Activated CD4-positive, alpha-beta memory T cell treated with anti-CD3 and anti-CD28 coated beads, Interleukin-2, amount 10 ng/mL, durations not matched to agents 7 days and 5 days (primary cell): ENCODE results near the gene KIF21B. TPM values are rescaled to one million over a fixed set of nuclear protein-coding genes. Genes with fewer than 3 reads are reported as not detected.

Experiments used
- CTCF ChIA-PET: fragments of 350-600 bp; sonication (Branson Sonifier 250); formaldehyde crosslinking; loops from one replicate; lab custom pipeline; 2021; ENCODE audit warnings: antibody characterized with exemption, inconsistent platforms; lab: Charles Lee
- POLR2A ChIA-PET: fragments of 350-600 bp; sonication (Branson Sonifier 250); formaldehyde crosslinking; loops from one replicate; lab custom pipeline; 2021; ENCODE audit warnings: antibody characterized with exemption; lab: Charles Lee
- DNase-seq: peaks from one replicate; pipeline ENCODE4 v3.0.0-alpha.2; 2020
- H3K27ac Mint-ChIP-seq: one replicate; pipeline ENCODE4 v1.8.0; 2021; ENCODE audit warnings: mild to moderate bottlenecking, mixed read lengths
- H3K27me3 Mint-ChIP-seq: one replicate; pipeline ENCODE4 v1.8.0; 2021; ENCODE audit warnings: mixed read lengths
- H3K36me3 Mint-ChIP-seq: one replicate; pipeline ENCODE4 v1.8.0; 2021; ENCODE audit warnings: low read depth, mixed read lengths
- H3K4me1 Mint-ChIP-seq: one replicate; pipeline ENCODE4 v1.8.0; 2021; ENCODE audit warnings: mixed read lengths
- H3K4me3 Mint-ChIP-seq: one replicate; pipeline ENCODE4 v1.8.0; 2021; ENCODE audit warnings: mild to moderate bottlenecking, mixed read lengths
- H3K9me3 Mint-ChIP-seq: one replicate; pipeline ENCODE4 v1.8.0; 2021; ENCODE audit warnings: mixed read lengths
- total RNA-seq, 2 experiments: library from RNA; stranded (reverse); gene quantifications; one replicate each; pipeline ENCODE4 v1.2.3, GENCODE V29; 2021

KIF21B gene
- total RNA-seq, 2 experiments from 2014 or later, result 175 to 180 TPM

GRCh38 chr1:201041011-201041410, 17.5 kb upstream of the KIF21B start:
- POLR2A ChIA-PET, result interaction anchor here (1.1 to 1.9 kb wide), 4 partner anchors 19 to 75 kb away, joined by 3 to 9 read pairs (median 4); no protein-coding TSS in a partner anchor
- no peaks in the 10 kb centered on the region for H3K36me3 Mint-ChIP-seq
- no peak for DNase-seq
- H3K27me3 Mint-ChIP-seq, result peaks cover 10% of the 10 kb centered on the region
- H3K27ac Mint-ChIP-seq, result no peak overlapping the region
- H3K4me3 Mint-ChIP-seq, result no peak overlapping the region
- no peaks in the 10 kb centered on the region for H3K9me3 Mint-ChIP-seq
- CTCF ChIA-PET, result interaction anchor here (1.1 to 9.4 kb wide), 7 partner anchors 17 to 79 kb away, joined by 3 to 104 read pairs (median 5); partner anchors contain the start of gene KIF21B
- H3K4me1 Mint-ChIP-seq, result no peaks in the 10 kb centered on the region

DNA sequence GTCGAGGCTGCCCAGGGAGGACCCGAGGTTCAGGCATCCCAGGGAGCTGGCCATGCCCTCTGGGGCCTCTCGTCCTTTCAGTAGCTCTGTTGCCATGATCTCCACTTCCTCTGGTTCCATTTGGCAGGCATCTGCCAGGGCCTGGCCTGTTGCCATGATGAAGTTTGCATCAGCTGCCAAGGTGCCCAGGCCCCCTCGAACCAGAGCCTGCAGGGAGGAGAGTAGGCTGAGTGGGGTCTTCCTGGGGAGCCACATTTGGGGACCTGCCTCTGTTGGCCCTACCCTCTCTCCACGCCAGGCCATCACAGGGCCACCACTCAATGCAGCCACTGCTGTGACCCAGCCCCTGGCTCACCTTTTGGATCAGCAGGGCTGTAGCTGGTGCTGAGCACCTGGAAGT, 16.4 kb upstream of the KIF21B start:
- ChIA-PET POLR2A (interaction anchor here (1.1 to 1.8 kb wide), 3 partner anchors 20 to 68 kb away, joined by 3 to 5 read pairs (median 4); no protein-coding TSS in a partner anchor), CTCF (interaction anchor here (7.0 to 9.4 kb wide), 3 partner anchors 16 to 68 kb away, joined by 60 to 104 read pairs (median 76); partner anchors contain the start of gene KIF21B)
- DNase-seq, result no peak
- Mint-ChIP-seq H3K36me3 (no peaks in the 10 kb centered on the region), H3K9me3 (no peaks in the 10 kb centered on the region), H3K27ac (no peak overlapping the region), H3K4me1 (no peaks in the 10 kb centered on the region), H3K27me3 (peaks cover 5% of the 10 kb centered on the region), H3K4me3 (no peak overlapping the region)

DNA sequence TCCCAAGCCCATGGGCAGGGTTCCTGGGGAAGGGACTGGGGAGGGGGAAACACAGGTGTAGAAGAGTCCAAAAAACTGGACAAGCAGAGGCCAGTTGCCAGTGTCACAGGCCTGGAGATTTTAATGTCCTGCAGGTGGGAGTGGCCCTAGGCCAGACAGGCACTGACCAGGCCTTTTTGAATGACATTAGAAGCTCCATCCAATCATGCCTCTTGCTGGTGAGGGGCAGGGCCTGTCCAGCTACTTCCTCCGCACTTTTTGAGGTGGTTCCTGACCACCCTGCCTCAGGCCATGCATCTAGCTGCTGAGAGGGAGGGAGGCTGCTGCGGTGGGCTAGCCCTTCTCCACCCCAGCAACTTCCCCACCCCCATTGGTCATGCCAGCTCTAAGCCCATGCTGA, 15.9 kb upstream of the KIF21B start:
- DNase-seq, result no peak
- ChIA-PET POLR2A (interaction anchor here (1.1 to 1.8 kb wide), 4 partner anchors 19 to 67 kb away, joined by 3 to 6 read pairs (median 4); no protein-coding TSS in a partner anchor), CTCF (interaction anchor here (7.0 to 9.4 kb wide), 3 partner anchors 16 to 67 kb away, joined by 60 to 104 read pairs (median 76); partner anchors contain the start of gene KIF21B)
- Mint-ChIP-seq H3K9me3 (no peaks in the 10 kb centered on the region), H3K27me3 (peaks cover 3% of the 10 kb centered on the region), H3K36me3 (no peaks in the 10 kb centered on the region), H3K4me1 (no peaks in the 10 kb centered on the region), H3K27ac (no peak overlapping the region), H3K4me3 (no peak overlapping the region)

DNA sequence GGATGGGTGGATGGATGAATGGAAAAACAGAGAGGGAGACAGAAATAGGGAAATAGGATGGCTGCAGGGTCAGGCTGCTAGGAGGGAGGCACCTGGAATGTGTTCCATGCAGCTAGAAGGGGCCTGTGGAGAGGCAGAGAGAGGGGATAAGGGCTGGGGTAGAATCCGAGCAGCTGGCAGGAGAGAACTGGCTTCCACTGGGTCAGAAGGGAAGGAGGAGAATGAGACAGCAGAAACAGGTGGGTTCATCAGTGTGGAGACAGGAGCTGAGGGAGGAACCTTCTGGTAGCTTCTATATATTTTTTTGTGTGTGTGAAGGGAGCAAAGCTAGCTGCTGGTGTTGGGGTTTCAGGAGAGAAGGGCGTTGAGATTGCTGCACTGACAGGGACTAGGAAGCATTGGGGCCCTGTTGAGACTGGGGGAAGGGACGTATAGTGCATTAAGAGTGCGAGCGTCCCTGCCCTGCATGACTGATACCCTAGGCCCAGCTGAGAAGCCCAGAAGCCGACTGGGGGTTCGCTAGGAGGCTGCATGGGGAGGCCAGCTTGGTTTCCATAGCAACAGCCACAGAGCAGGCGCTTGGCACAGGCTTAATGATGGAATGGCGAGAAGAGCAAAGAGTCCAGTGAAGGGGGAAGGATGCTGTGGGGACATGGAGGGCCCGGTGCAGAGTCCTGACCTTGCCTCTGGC, 14.8 kb upstream of the KIF21B start:
- Mint-ChIP-seq H3K36me3 (no peaks in the 10 kb centered on the region), H3K27ac (no peak overlapping the region), H3K4me3 (no peak overlapping the region), H3K9me3 (no peaks in the 10 kb centered on the region), H3K27me3 (no peaks in the 10 kb centered on the region), H3K4me1 (no peaks in the 10 kb centered on the region)
- POLR2A ChIA-PET, result interaction anchor here (1.4 to 1.8 kb wide), 2 partner anchors 19 to 66 kb away, joined by 5 to 6 read pairs; no protein-coding TSS in a partner anchor
- DNase-seq, result no peak
- CTCF ChIA-PET, result interaction anchor here (7.0 to 9.4 kb wide), 3 partner anchors 14 to 66 kb away, joined by 60 to 104 read pairs (median 76); partner anchors contain the start of gene KIF21B

DNA sequence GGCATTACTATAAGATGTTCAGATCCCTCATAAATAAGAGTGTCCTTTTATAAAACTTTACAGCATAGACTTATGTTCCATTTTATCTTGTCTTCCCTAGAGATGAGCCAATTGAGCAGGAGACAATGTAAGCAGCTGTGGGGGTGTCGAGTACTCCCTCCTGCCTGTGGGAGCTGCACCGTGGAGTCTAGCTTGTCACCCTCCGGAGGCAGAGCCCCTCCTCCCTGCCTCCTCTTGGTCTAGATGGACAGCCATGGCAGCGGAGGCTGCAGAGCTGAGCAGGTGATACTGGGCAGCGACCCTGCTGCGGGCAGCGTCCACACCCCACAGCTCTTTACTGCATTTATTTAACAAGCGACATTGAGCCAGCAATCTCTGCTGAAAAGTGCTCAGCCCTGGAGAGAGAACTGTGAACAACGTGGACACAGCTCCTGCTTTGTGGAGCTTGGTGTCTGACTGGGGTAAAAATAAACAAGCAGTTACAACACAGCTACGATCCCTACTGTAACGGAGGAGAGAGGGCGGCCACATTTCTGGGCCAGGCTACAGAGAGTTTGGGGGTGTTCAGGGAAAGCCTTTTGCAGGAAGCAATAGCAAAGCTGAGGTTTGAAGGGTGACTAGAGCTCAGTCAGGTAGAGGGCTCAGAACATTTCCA, 12.8 kb upstream of the KIF21B start:
- H3K4me3 Mint-ChIP-seq, result no peak overlapping the region
- H3K36me3 Mint-ChIP-seq, result no peaks in the 10 kb centered on the region
- no peak for DNase-seq
- POLR2A ChIA-PET, result no interaction called here
- CTCF ChIA-PET, result interaction anchor here (1.9 to 9.4 kb wide), 3 partner anchors 12 to 64 kb away, joined by 7 to 104 read pairs (median 12); partner anchors contain the start of gene KIF21B
- H3K27ac Mint-ChIP-seq, result no peak overlapping the region
- no peaks in the 10 kb centered on the region for H3K4me1 Mint-ChIP-seq
- no peaks in the 10 kb centered on the region for H3K27me3 Mint-ChIP-seq
- no peaks in the 10 kb centered on the region for H3K9me3 Mint-ChIP-seq

DNA sequence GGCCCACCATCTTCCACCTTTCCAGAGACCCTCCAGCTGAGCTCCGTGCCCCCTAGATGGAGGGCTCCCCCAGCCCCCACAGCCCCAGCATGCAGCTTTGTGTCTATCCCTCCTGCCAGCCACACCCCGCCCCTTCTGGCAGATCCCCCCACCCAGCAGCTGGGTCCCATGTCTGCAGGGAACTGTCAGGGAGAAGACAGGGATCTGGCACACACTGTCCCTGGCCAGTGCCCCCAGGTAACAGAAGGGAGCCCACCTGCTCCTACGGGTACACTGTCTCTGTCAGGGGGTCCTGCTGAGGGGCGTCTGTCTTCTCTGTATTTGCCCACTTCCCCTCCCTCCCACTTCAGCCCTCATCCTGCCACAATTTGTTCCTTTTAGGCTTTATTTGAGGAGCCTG, 11.2 kb upstream of the KIF21B start:
- no peaks in the 10 kb centered on the region for H3K36me3 Mint-ChIP-seq
- no peaks in the 10 kb centered on the region for H3K9me3 Mint-ChIP-seq
- H3K4me1 Mint-ChIP-seq, result no peaks in the 10 kb centered on the region
- POLR2A ChIA-PET, result interaction anchor here (0.8 kb wide), 1 partner anchor 13 kb away, joined by 3 read pairs; no protein-coding TSS in a partner anchor
- H3K27ac Mint-ChIP-seq, result no peak overlapping the region
- CTCF ChIA-PET, result interaction anchor here (0.5 to 1.9 kb wide), 7 partner anchors 14 to 1304 kb away, joined by 3 to 7 read pairs (median 3); no protein-coding TSS in a partner anchor
- no peaks in the 10 kb centered on the region for H3K27me3 Mint-ChIP-seq
- no peak for DNase-seq
- H3K4me3 Mint-ChIP-seq, result no peak overlapping the region

- ChIA-PET POLR2A (no interaction called here), CTCF (no interaction called here)
- Mint-ChIP-seq H3K4me3 (no peak overlapping the region), H3K27ac (no peak overlapping the region), H3K27me3 (no peaks in the 10 kb centered on the region), H3K4me1 (peaks cover 11% of the 10 kb centered on the region), H3K36me3 (peaks cover 4% of the 10 kb centered on the region), H3K9me3 (no peaks in the 10 kb centered on the region)
- DNase-seq, result no peak
Measured at GRCh38 chr1:201032408-201032807, 8.9 kb upstream of the KIF21B start.

DNA sequence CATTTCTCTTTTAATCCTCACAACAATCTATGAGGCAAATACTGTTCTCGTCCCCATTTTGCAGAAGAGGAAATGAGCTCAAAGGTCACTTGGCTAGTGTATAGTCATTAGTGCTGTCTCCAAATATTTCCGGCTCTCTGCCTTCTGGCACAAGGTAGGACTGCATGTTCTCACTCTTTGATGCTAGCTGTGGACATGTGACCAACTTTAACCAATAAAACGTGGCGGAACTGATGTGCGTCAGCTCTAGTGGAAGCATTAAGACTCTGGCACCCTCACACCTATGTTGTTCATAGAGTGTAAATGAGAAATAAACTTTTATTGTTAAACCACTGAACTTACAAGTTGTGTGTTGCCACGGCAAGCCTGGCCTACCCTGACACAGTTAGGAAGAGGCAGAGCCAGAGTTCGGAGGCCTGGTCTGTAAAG, 5.0 kb upstream of the KIF21B start:
- H3K36me3 Mint-ChIP-seq, result peaks cover 11% of the 10 kb centered on the region
- DNase-seq, result no peak
- H3K27ac Mint-ChIP-seq, result no peak overlapping the region
- CTCF ChIA-PET, result interaction anchor here (1.1 to 11.8 kb wide), 4 partner anchors 9 to 57 kb away, joined by 3 to 104 read pairs (median 6); no protein-coding TSS in a partner anchor
- no peaks in the 10 kb centered on the region for H3K9me3 Mint-ChIP-seq
- H3K4me1 Mint-ChIP-seq, result peaks cover 47% of the 10 kb centered on the region
- POLR2A ChIA-PET, result interaction anchor here (12.9 kb wide), 1 partner anchor 15 kb away, joined by 178 read pairs; no protein-coding TSS in a partner anchor
- no peaks in the 10 kb centered on the region for H3K27me3 Mint-ChIP-seq
- no peak overlapping the region for H3K4me3 Mint-ChIP-seq

GRCh38 chr1:201026836-201027235, 3.3 kb upstream of the KIF21B start:
- POLR2A ChIA-PET, result interaction anchor here (12.9 kb wide), 1 partner anchor 14 kb away, joined by 178 read pairs; no protein-coding TSS in a partner anchor
- CTCF ChIA-PET, result interaction anchor here (2.3 to 11.8 kb wide), 6 partner anchors 11 to 87 kb away, joined by 8 to 104 read pairs (median 20); no protein-coding TSS in a partner anchor
- peak overlapping the region; percentile 62 for H3K4me3 Mint-ChIP-seq

GRCh38 chr1:201026234-201026633, 2.7 kb upstream of the KIF21B start:
- Mint-ChIP-seq H3K36me3 (peaks cover 28% of the 10 kb centered on the region), H3K4me3 (peak overlapping the region; percentile 62), H3K27me3 (no peaks in the 10 kb centered on the region), H3K27ac (peak overlapping the region; percentile 51), H3K4me1 (peaks cover 51% of the 10 kb centered on the region), H3K9me3 (no peaks in the 10 kb centered on the region)
- ChIA-PET POLR2A (interaction anchor here (1.0 to 12.9 kb wide), 4 partner anchors 13 to 55 kb away, joined by 3 to 178 read pairs (median 4); no protein-coding TSS in a partner anchor), CTCF (interaction anchor here (1.3 to 11.8 kb wide), 10 partner anchors 8 to 87 kb away, joined by 3 to 104 read pairs (median 11); no protein-coding TSS in a partner anchor)
- DNase-seq, result no peak

More at GRCh38 chr1:201026836-201027235, 3.3 kb upstream of the KIF21B start:
- peaks cover 49% of the 10 kb centered on the region for H3K4me1 Mint-ChIP-seq
- H3K36me3 Mint-ChIP-seq, result peaks cover 22% of the 10 kb centered on the region
- peak overlapping the region; percentile 51 for H3K27ac Mint-ChIP-seq
- no peak for DNase-seq
- no peaks in the 10 kb centered on the region for H3K27me3 Mint-ChIP-seq
- H3K9me3 Mint-ChIP-seq, result no peaks in the 10 kb centered on the region

GRCh38 chr1:201025571-201026002, 2.1 kb upstream of the KIF21B start:
- ChIA-PET POLR2A (interaction anchor here (0.7 to 12.9 kb wide), 5 partner anchors 13 to 398 kb away, joined by 3 to 178 read pairs (median 3); no protein-coding TSS in a partner anchor), CTCF (interaction anchor here (1.1 to 11.8 kb wide), 12 partner anchors 8 to 403 kb away, joined by 3 to 104 read pairs (median 8); no protein-coding TSS in a partner anchor)
- no peaks in the 10 kb centered on the region for H3K27me3 Mint-ChIP-seq
- H3K9me3 Mint-ChIP-seq, result no peaks in the 10 kb centered on the region
- H3K27ac Mint-ChIP-seq, result peak overlapping the region; percentile 51
- H3K36me3 Mint-ChIP-seq, result peaks cover 34% of the 10 kb centered on the region
- H3K4me3 Mint-ChIP-seq, result peak overlapping the region; percentile 62
- DNase-seq, result peak; percentile 35
- peaks cover 55% of the 10 kb centered on the region for H3K4me1 Mint-ChIP-seq

DNA sequence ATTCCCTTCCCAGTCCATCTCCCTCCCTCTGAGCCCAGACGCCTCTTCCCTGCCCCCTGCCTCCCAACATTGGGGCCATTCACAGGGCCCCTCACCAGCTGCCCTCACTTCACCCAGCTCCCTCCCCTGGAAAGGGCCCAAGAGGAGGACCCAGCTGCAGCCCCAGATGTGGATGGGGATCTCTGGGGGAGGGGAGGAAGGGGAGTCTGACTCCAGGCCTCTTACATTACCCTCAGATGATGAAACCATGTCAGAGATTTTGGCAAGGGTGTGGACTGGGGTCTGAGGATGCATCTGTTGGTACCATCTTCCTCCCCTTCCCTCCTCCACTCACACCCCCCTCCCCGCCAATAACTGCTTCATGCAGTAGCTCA, 1.1 kb upstream of the KIF21B start:
- peaks cover 65% of the 10 kb centered on the region for H3K4me1 Mint-ChIP-seq
- POLR2A ChIA-PET, result interaction anchor here (12.9 kb wide), 1 partner anchor 12 kb away, joined by 178 read pairs; no protein-coding TSS in a partner anchor

More for the DNA sequence above, 1.1 kb upstream of the KIF21B start:
- no peaks in the 10 kb centered on the region for H3K9me3 Mint-ChIP-seq
- peaks cover 40% of the 10 kb centered on the region for H3K36me3 Mint-ChIP-seq
- peak overlapping the region; percentile 23 for H3K27ac Mint-ChIP-seq
- H3K4me3 Mint-ChIP-seq, result peak overlapping the region; percentile 62
- H3K27me3 Mint-ChIP-seq, result no peaks in the 10 kb centered on the region
- CTCF ChIA-PET, result interaction anchor here (0.9 to 11.8 kb wide), 7 partner anchors 9 to 402 kb away, joined by 3 to 104 read pairs (median 14); no protein-coding TSS in a partner anchor
- DNase-seq, result no peak
